ENCODE results near the gene STAT6.

DNA sequence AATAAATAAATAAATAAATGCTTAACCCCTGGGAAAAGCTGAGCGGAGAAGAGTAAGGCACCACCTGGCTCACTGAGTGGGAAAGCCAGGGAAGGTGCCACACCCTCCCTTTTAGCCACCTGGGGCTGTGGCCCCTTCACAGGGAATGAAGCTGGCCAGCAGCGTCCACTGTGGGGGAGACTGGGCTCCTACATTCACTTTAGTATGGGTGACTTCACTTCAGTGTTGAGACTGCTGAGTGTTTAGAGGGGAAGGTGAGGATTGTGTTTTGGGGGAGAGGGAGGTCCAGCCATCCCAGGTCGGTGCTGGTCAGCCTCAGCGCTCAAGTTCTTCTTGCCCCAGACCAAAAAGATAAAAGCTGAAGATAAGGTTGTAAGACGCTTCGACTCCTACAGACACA is 20.7 kb downstream of the STAT6 start:
- TF ChIP-seq CTCF (IDR thresholded peaks at IDR 0.05) (no peak), POLR2A (IDR thresholded peaks at IDR 0.05) (no peak)

Measured in heart left ventricle (tissue), 13 donors.